Heart left ventricle (tissue), 16 donors: ENCODE results near the gene GNB1L. TPM values are rescaled to one million over a fixed set of nuclear protein-coding genes. Genes with fewer than 3 reads are reported as not detected.

Experiments
- ATAC-seq, 4 donors: fragments of 200-7000 bp; cut with Tn5 transposase; one replicate each; pipeline ENCODE4 v1.9.1; 2020 to 2022; ENCODE audit warnings: moderate library complexity in 4 of 4, mild to moderate bottlenecking in 3 of 4, moderate number of reproducible peaks in 1 of 4
- DNase-seq, 5 donors: peaks; one replicate each; pipeline ENCODE4 v3.0.0-alpha.2; 2020
- H3K27ac ChIP-seq, 12 donors: fragments of 200-600 bp; sonication (generic) in 4 of 12; one replicate each; pipeline versions ENCODE4 v1.5.0 to v1.8.0; 2016 to 2022; ENCODE audit warnings: mild to moderate bottlenecking in 2 of 12
- H3K27me3 ChIP-seq, 9 donors: fragments of 200-600 bp; sonication (generic) in 2 of 9; one replicate each; pipeline versions ENCODE4 v1.5.1 to v1.8.0; 2016 to 2022; ENCODE audit warnings: mild to moderate bottlenecking in 3 of 9
- H3K36me3 ChIP-seq, 9 donors: fragments of 200-600 bp; sonication (generic) in 2 of 9; one replicate each; pipeline versions ENCODE4 v1.5.0 to v1.8.0; 2018 to 2022; ENCODE audit warnings: mild to moderate bottlenecking in 2 of 9
- H3K4me1 ChIP-seq, 12 donors: fragments of 200-600 bp; sonication (generic) in 4 of 12; one replicate each; pipeline versions ENCODE4 v1.5.0 to v1.8.0; 2016 to 2022; ENCODE audit warnings: mild to moderate bottlenecking in 3 of 12
- H3K4me3 ChIP-seq, 12 donors: fragments of 200-600 bp; sonication (generic) in 4 of 12; one replicate each; pipeline versions ENCODE4 v1.5.0 to v1.8.0; 2017 to 2022; ENCODE audit warnings: mild to moderate bottlenecking in 9 of 12, moderate library complexity in 4 of 12
- H3K9me3 ChIP-seq, 12 donors: fragments of 200-600 bp; sonication (generic) in 4 of 12; one replicate each; pipeline versions ENCODE4 v1.5.0 to v1.8.0; 2016 to 2022; ENCODE audit warnings: mild to moderate bottlenecking in 1 of 12
- CTCF ChIP-seq, 12 donors: fragments of 200-600 bp; sonication (generic) in 4 of 12; IDR thresholded peaks; one replicate each; pipeline versions ENCODE4 v1.5.0 to v1.8.0; 2018 to 2022; ENCODE audit warnings: antibody characterized with exemption in 12 of 12, mild to moderate bottlenecking in 5 of 12
- POLR2A ChIP-seq, 2 donors: fragments of 450-650 bp; IDR thresholded peaks; one replicate each; pipeline ENCODE4 v1.6.1; 2017; ENCODE audit warnings: antibody characterized with exemption in 2 of 2, mild to moderate bottlenecking in 2 of 2, moderate library complexity in 2 of 2
- WGBS, 4 donors: extraction: QIAGEN DNeasy Blood & Tissue Kit in 2 of 4; methylation state at CpG; one replicate each; pipeline versions ENCODE4 v1.1.5 to v1.1.7; 2013 to 2018; 5-methylcytosine and 5-hydroxymethylcytosine counted together
- intact Hi-C, 10 donors: fragments of 100-400 bp; cut with DNase I; formaldehyde crosslinking; loops; one replicate each; pipeline versions ENCODE4 v1.11.1 to v1.14.2; 2022
- polyA plus RNA-seq, 2 donors: library from polyadenylated mRNA; stranded (reverse); fragments of 200-250 nt; gene quantifications; one replicate each; pipeline ENCODE4 v1.2.3, GENCODE V29; 2013
- total RNA-seq, 9 donors: library from RNA; depleted of rRNA in 2 of 9; stranded (reverse); fragments of >200 nt in 2 of 9; fragmentation: NEBNext Ultra II Directional in 3 of 9; extraction: Animal tissue kit (Norgen Biotek cat#: 25700) in 3 of 9; gene quantifications; one replicate each; pipeline versions ENCODE4 v1.1.0 to v1.2.4, GENCODE V29; 2016 to 2023
- donor health status: ischemic (EF 13 %, LVEDD 7.1; RV severe dilation, severe dysfunction).
- donor health status: healthy with polysubstance abuse.
- donor health status: DM: no; HTN: yes; CAD: no.
- donor health status: DM: no; HTN: no; CAD: no.
- donor health status: ischemic (EF 25% LVEDD 6.9; RV normal size, moderate dysfunction).
- donor health status: ischemic (EF 25% LVEDD 5.7; RV mildly dilated, moderate dysfunction).
- donor health status: healthy.
- donor health status: DM: yes; HTN: yes; CAD: no.
- donor health status: ischemic (EF 35%, LVEDD 5.7; RV mildly dilated, moderate dysfunction).
- donor health status: nonischemic (EF 11% LVEDD 7.7; RV severe dilation, severe dysfunction).
- donor health status: DM: yes; HTN: yes; CAD: no.
- donor health status: PGD.
- donor health status: ischemic (EF 29% LVEDD 5.4; RV normal size, mild dysfunction).
- donor health status: nonischemic (EF 23%, LVEDD 6.1; RV moderate dilation, normal function).

The GNB1L gene
- total and polyA plus RNA-seq, 11 donors = 1.6 to 9.2 (median 2.4) TPM

DNA sequence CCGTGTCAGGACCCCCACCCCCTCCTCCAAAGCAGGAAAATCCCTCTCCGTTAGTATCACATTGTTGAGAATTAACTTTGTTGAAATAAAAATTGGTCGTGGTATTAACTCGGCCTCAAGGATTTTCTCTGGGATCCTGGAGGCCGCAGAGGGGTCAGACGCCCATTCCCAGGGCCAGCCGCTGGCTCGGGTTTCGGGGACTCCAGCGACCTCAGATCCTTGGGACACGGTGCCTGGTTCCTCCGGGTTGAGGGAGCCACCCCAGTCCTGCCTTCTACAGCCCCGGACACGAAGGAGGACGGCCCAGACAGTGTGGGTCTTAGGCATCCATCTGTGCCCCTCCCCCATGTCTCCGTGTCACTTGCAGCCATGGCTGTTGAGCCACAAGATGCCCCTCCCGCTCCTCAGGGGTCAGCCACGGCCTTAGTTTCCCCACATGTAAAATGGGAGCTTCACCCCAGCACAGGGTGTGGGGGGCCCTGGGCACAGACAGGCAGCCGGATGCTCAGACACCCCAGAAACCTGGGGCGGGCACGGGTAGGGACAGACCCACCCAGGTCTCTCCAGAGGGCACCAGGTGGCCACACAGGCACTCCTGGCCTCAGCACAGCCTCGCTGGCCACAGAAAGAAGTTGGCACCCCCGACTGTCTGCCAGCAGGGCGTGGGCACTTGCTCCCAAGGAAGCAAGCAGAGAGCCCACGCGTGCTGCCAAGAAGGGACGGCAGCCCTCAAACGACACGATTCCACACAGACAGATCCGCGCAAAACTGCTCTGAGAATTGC, 115.8 kb downstream of the GNB1L start:
- Histone ChIP-seq H3K4me1 (peaks cover 0 to 15% (median 0%) of the 10 kb centered on the region in 12 donors), H3K4me3 (no peak overlapping the region), H3K27me3 (no peaks in the 10 kb centered on the region), H3K36me3 (no peaks in the 10 kb centered on the region), H3K9me3 (no peaks in the 10 kb centered on the region), H3K27ac (no peak overlapping the region)
- no peak for TF ChIP-seq POLR2A (IDR thresholded peaks at IDR 0.05)
- TF ChIP-seq CTCF (IDR thresholded peaks at IDR 0.05) = no peak
- DNase-seq (no peak), ATAC-seq (no peak)
- intact Hi-C loops = no loop called here
- 70 to 79% (median 75%) methylated on average over 26 to 31 of the region's 31 CpGs for WGBS, 4 donors

DNA sequence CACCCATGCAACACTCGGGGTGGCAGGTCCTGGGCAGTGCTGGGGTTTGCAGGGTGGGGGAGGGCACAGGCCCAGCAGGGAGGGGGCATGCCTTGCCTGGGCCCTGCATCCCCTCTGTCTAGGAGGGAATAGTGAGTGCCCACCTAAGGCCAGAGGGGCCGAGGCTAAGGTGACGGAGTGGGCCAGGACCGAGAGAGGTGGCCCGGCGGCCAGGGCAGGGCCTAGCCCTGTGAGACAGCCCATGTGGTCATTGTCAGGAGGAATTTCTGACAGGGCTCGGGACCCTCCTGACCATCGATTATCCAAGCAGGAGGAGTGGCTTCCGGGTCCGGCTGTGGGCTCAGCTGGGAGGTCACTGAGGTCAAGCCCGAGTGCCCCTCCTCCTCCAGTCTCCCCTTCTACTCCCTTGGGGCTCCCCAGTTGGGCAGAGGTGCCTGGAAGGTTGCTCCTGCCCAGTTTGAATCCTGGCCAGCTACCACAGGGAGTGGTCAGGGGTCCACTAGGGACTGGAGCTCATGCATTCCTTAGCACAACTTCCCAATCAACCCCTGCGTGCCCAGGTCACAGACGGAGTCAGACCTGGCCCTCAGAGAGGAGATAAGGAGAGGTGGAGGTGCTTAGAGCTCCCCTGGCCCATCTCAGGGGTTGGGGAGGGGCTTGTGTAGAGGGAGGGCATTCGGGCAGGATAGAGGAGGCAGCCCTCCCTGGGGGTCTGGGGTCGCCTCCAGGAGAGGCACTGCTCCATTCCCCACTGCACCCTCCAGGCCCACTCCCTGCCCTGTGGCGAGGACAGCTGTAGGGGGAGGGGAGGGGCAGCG, 116.6 kb downstream of the GNB1L start:
- Histone ChIP-seq H3K27me3 (no peaks in the 10 kb centered on the region), H3K4me3 (no peak overlapping the region), H3K4me1 (peaks cover 0 to 15% (median 0%) of the 10 kb centered on the region in 12 donors), H3K27ac (peak overlapping the region in 7 of 12 donors; percentile 10 to 78 (median 40)), H3K36me3 (no peaks in the 10 kb centered on the region), H3K9me3 (no peaks in the 10 kb centered on the region)
- intact Hi-C loops = no loop called here
- DNase-seq = no peak
- 73 to 85% (median 79%) methylated on average over 16 to 17 of the region's 17 CpGs for WGBS, 4 donors
- TF ChIP-seq CTCF (IDR thresholded peaks at IDR 0.05) = no peak
- TF ChIP-seq POLR2A (IDR thresholded peaks at IDR 0.05) = no peak
- ATAC-seq = peak in 2 of 4 donors; percentile 10 to 20

- no peak overlapping the region for H3K27ac ChIP-seq
- WGBS, 4 donors = 83 to 92% (median 86%) methylated on average over 21 of the region's 21 CpGs
- no peaks in the 10 kb centered on the region for H3K36me3 ChIP-seq
- DNase-seq (no peak), ATAC-seq (no peak)
- H3K9me3 ChIP-seq = no peaks in the 10 kb centered on the region
- H3K27me3 ChIP-seq = no peaks in the 10 kb centered on the region
- peaks cover 0 to 17% (median 2%) of the 10 kb centered on the region in 12 donors for H3K4me1 ChIP-seq
- intact Hi-C loops = no loop called here
- TF ChIP-seq CTCF (IDR thresholded peaks at IDR 0.05) (no peak), POLR2A (IDR thresholded peaks at IDR 0.05) (no peak)
- H3K4me3 ChIP-seq = no peak overlapping the region
These were observed 118.8 kb downstream of the GNB1L start for GRCh38 chr22:19735665-19736510.
